PC-3 (cell line): ENCODE results near the gene PHF19.

Experiments used
- EZH2phosphoT487 ChIP-seq: fragments of 300-600 bp; sonication (generic); IDR thresholded peaks from 2 replicates; pipeline ENCODE4 v1.6.1; 2018; ENCODE audit warnings: mild to moderate bottlenecking, antibody characterized with exemption, low read length, borderline replicate concordance
- TF ChIP-seq, protein P1 (sequence below): fragments of 300-600 bp; sonication (generic); conservative IDR thresholded peaks from 2 replicates; pipeline ENCODE4 v1.5.1; 2017; ENCODE audit warnings: antibody characterized with exemption, low read depth, mild to moderate bottlenecking, low read length

DNA sequence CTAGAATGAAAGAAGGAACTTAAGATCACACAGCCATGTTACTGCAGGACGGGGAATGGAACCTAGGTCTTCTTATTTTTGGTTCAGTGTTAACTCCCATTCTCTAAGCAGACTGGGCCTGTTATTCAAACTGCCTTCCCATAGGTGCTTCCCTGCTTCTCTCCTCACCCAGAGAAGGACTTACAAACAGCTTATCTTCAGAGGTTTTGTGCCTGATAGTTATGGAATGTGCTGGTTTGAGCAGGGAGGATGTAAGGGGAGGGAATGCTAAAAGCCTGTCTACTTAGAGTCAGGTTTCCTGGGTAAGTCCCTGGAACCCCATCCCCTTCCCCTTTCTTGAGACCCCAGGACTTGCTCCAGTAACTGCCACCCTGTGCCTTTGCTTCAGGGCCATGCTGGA, 30.1 kb downstream of the PHF19 start:
- TF ChIP-seq, protein P1, sequence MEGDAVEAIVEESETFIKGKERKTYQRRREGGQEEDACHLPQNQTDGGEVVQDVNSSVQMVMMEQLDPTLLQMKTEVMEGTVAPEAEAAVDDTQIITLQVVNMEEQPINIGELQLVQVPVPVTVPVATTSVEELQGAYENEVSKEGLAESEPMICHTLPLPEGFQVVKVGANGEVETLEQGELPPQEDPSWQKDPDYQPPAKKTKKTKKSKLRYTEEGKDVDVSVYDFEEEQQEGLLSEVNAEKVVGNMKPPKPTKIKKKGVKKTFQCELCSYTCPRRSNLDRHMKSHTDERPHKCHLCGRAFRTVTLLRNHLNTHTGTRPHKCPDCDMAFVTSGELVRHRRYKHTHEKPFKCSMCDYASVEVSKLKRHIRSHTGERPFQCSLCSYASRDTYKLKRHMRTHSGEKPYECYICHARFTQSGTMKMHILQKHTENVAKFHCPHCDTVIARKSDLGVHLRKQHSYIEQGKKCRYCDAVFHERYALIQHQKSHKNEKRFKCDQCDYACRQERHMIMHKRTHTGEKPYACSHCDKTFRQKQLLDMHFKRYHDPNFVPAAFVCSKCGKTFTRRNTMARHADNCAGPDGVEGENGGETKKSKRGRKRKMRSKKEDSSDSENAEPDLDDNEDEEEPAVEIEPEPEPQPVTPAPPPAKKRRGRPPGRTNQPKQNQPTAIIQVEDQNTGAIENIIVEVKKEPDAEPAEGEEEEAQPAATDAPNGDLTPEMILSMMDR: no peak
- no peak for TF ChIP-seq EZH2phosphoT487
